Activated CD4-positive, alpha-beta T cell treated with anti-CD3 and anti-CD28 coated beads, Interleukin-2, amount 50 U/mL, for 24 hours (primary cell): ENCODE data around the gene CHST8.
"Not testable (repeated sequence)": the region's sequence is repeated elsewhere in the genome, so short reads cannot be mapped to it uniquely, and the experiment has no call there.

ENCODE experiments used
- DNase-seq, 2 donors: peaks; one replicate each; pipeline ENCODE4 v3.0.0-alpha.2; 2020; ENCODE audit warnings: low read depth in 1 of 2, low spot score in 1 of 2

CHST8 gene

DNA sequence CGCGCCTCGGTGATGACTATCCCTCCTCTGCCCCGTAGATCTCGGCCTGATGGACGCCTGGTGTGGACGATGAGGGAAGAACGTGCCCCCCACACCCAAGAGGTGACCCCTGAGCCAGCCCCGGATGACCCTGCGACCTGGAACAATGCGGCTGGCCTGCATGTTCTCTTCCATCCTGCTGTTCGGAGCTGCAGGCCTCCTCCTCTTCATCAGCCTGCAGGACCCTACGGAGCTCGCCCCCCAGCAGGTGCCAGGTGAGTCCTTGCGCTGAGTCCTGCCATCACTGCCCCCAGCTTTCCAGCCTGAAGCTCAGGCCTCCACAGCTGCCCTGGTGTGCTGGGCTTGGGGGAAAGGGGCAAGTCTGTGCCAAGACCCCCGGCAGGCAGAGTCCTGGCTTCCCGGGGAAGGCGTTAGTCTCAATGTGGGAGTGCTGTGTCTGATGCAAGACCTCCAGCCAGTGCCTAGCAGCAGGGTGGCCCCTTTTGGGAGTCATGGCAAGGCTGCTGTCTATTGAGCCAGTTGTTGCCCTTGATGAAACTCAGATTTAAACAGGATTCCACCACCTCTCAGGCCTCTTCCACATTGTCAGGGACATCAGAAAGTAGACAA is 67.5 kb downstream of the CHST8 start:
- no peak for DNase-seq

DNA sequence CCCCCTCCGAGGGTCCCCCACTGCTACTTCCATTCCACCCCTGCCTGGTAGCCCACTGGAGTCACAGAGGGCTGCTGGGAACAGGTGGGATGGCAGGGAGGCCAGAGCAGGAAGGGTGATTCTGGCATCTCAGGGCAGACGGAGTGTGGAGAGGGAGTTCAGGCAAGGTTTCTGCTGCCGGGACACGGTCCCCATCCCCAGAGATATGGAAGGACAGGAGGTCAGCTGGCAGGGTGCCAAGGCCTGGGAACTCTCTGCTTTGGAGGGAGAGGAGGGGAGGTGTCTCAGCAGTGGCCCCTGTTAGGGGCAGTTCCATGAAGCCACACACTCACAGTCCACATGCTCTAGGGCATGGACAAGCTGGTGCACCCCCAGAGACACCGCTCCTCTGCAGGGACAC is 68.1 kb downstream of the CHST8 start:
- no peak for DNase-seq

GRCh38 chr19:33690378-33691029 is 68.8 kb downstream of the CHST8 start:
- no peak for DNase-seq

DNA sequence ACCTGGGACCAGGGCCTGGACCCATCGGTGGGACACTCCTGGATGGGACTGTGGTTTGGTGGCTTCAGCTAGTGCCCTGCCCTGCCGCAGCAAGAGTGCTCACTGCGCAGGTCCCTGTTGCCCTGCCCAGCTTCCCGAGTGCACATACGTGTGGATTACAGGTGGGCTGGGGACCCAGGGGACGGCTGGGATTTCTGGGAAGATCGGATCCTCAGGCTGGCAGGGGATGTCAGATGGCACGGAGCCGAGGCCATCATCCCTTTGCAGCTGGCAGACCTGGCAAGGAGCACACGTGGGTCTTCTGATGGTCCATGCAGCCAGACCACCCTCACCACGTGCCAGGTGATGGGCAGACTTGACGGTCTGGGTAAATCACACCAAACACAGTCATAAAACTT is 69.3 kb downstream of the CHST8 start:
- DNase-seq, result no peak

GRCh38 chr19:33691736-33692135 is 70.0 kb downstream of the CHST8 start:
- DNase-seq, result no peak

DNA sequence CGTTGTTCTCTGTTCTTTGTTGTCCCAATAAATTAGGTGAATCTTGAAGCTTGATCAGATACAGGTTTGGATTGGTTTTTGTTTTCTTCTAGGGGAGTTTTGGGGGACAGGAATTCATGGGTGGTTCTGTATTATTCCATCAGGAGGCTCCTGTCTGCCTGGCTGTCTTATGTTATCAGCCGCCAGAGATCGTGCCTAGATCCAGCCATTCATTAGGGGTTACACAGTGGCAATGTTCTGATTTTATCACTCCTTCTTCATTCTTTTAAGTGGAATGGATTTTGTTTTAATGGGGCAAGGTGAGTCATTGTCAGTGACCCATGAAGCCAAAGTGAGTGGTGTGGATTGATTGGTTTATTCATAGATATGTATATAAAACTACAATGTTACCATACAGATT is 71.9 kb downstream of the CHST8 start:
- no peak for DNase-seq

- DNase-seq, result not testable (repeated sequence)
Observed at GRCh38 chr19:33695547-33695946, 73.8 kb downstream of the CHST8 start.

- no peak for DNase-seq
Observed at GRCh38 chr19:33697766-33698165, 76.0 kb downstream of the CHST8 start.

DNA sequence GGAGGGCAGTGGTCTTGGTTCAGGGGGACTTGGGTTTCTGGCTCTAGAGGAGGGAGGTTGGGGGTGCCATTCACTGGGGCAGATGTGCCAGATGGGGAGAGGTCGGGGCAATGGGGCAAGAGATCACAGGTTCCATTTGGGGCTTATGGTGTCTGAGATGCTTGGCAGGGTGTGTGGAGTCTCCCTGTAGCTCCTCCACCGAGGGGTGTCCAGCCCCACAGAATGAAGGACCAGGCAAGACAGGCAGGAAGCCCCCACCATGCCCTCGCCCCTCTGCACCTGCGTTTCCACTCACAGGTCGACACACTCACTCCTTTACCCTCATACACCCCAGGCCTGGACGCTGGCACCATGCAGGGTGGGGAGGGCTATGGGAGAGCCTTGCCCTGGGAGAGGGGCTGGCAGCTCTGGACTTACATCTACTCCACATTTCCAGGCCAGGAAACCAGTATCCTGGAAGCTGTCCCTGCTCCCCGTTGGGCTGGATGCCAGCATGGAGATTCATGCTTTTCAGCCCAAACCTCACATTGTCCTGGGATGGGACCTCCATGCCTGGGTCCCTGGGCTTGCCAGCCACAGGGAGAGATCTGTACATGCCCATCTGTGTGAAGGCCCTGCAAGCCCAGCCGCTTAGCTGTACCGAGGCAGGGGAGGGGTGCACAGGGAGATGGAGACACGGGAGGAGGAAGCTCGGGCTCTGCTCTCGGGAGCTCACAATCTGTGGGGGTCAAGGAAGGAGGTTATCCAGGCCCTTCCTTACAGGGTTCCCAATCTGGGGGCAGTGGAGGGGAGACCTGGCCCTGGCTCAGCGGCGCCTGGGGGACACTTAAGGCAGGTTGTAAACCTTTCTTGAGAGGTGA is 77.1 kb downstream of the CHST8 start:
- DNase-seq, result no peak

DNA sequence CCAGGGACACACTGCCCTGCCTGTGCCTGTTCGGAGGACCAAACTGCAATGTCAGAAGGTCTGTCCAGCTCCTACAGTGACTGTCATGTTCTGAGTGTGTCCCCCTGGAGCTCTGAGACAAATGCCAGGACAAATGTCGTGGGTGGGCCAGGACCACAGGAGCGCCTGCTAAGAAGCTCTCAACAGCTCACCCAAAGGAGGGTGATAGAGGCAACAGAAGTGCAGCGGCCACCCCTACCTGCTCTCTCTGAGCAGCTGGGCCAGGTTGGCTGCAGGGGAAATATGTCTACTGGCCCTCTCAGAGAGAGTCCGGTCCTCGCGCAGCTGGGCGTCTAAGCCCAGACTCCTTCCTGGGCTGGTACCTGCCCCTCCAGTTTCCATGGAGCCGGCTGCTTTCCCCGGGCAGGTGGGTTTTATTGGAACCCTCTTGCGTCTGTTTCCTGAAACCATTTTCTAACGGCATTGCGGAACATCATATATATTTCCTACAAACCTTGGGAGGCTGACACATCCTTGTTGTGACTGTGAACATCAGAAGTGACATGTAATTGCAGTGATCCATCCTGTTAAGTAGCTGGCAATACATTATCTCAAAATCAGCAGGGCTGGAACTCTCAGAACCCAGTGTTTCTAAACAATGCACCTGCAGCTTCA is 78.1 kb downstream of the CHST8 start:
- DNase-seq, result no peak

- no peak for DNase-seq
Observed at GRCh38 chr19:33700408-33701013, 78.8 kb downstream of the CHST8 start.

GRCh38 chr19:33701565-33701964 is 79.8 kb downstream of the CHST8 start:
- DNase-seq, result no peak

GRCh38 chr19:33702606-33703437 is 81.1 kb downstream of the CHST8 start:
- DNase-seq, result no peak

GRCh38 chr19:33703438-33703750 is 81.6 kb downstream of the CHST8 start:
- no peak for DNase-seq

DNA sequence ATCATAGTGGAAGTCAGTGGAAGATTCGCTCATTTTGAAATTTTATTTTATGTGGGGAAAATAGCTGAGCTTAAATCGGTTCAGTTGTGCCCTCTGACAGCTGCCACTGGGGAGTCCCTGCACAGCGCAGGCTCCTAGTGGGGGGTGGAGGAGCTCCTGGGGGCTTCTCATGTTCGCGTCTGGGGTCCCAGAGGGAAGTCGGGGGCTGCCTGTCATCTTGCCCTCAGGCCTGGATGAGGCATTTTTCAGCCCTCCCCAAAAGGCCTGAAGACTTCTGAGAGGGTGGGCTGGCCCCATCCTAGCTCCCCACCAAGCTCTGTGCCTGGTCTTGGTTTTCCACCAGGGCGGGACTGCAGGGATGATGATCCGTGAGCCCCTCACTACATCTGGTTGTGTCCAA is 82.1 kb downstream of the CHST8 start:
- DNase-seq, result no peak

DNA sequence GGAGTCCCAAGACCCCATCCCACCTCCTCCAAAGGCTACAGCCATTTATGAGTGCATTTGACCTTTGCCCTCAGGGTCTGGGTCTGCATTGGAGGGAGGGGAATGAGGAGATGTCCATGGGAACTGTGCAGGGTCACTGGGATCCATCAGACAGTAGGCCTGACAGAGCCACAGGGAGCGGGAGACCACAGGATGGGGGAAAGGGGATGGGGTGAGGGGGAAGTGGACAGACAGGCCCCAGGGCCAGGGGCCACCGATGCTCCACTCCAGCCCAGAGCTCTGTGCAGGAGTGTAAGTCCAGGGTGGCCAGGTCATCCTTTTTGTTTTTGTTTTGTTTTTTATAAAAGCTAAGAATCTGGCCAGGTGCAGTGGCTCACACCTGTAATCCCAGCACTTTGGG is 82.5 kb downstream of the CHST8 start:
- DNase-seq, result no peak

- DNase-seq, result no peak
Observed at GRCh38 chr19:33705090-33705847, 83.5 kb downstream of the CHST8 start.

GRCh38 chr19:33705860-33706259 is 84.1 kb downstream of the CHST8 start:
- DNase-seq, result no peak

- no peak for DNase-seq
Observed at GRCh38 chr19:33706631-33707030, 84.9 kb downstream of the CHST8 start.

DNA sequence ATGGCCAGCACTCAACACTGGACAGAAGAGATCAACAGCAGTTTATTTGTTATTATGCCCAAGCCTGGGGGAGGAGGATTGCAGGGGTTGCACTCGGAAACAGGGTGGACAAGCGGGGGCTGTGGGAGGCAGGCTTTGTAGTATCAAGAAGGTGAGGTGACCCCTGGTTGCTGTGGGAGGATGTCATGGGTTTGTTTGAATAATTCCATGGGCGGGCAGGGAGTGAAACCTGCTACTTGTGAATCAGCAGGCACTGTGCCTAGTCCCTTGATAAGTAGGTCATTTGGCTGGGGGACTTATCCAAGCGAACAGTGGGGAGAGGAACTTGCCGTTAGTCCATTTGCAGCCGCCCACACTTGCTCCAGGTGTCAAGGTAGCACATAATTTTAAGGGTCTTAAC is 90.5 kb downstream of the CHST8 start:
- DNase-seq, result no peak
